GM12891 (cell line): ENCODE results near the gene KANSL1.

ENCODE experiments used
- POLR2A ChIP-seq: IDR thresholded peaks from 2 replicates; pipeline ENCODE4 v1.6.1; 2011; ENCODE audit warnings: low read depth, low read length, control low read depth
- POLR2AphosphoS5 ChIP-seq: IDR thresholded peaks from 2 replicates; pipeline ENCODE4 v1.6.1; 2011; ENCODE audit warnings: low read depth, low read length, control low read depth
- POU2F2 ChIP-seq: IDR thresholded peaks from 2 replicates; pipeline ENCODE4 v1.6.1; 2011; ENCODE audit warnings: low read depth, mild to moderate bottlenecking, control low read depth, low read length, moderate library complexity
- SPI1 ChIP-seq: IDR thresholded peaks from 2 replicates; pipeline ENCODE4 v1.6.1; 2011; ENCODE audit warnings: low read depth, low read length, control low read depth
- TAF1 ChIP-seq: IDR thresholded peaks from 2 replicates; pipeline ENCODE4 v1.6.1; 2011; ENCODE audit warnings: low read depth, low read length, control low read depth

- TF ChIP-seq POLR2A (no peak), POLR2AphosphoS5 (no peak), TAF1 (no peak), SPI1 (no peak), POU2F2 (no peak)
These were observed 74.3 kb downstream of the KANSL1 start for GRCh38 chr17:46118964-46119363.
